Astrocyte of the spinal cord (primary cell): ENCODE results near the gene PRR5.
"Not testable (repeated sequence)": the region's sequence is repeated elsewhere in the genome, so short reads cannot be mapped to it uniquely, and the experiment has no call there.

Experiments
- DNase-seq: peaks from one replicate; pipeline ENCODE4 v3.0.0; 2011; ENCODE audit warnings: low read depth, low spot score
- H3K4me3 ChIP-seq: 2 replicates; pipeline ENCODE4 v1.5.1; 2011; ENCODE audit warnings: low read depth, mild to moderate bottlenecking, low read length, moderate library complexity
- in situ Hi-C: cut with HindIII; loops from 2 replicates; pipeline ENCODE4 v1.10.0; 2017; ENCODE audit warnings: low sequenced_read_pairs
- TF ChIP-seq, protein P1 (sequence below): IDR thresholded peaks from 2 replicates; pipeline ENCODE4 v1.5.1; 2012; ENCODE audit warnings: low read depth, mild to moderate bottlenecking, low read length, inconsistent platforms

PRR5 gene

DNA sequence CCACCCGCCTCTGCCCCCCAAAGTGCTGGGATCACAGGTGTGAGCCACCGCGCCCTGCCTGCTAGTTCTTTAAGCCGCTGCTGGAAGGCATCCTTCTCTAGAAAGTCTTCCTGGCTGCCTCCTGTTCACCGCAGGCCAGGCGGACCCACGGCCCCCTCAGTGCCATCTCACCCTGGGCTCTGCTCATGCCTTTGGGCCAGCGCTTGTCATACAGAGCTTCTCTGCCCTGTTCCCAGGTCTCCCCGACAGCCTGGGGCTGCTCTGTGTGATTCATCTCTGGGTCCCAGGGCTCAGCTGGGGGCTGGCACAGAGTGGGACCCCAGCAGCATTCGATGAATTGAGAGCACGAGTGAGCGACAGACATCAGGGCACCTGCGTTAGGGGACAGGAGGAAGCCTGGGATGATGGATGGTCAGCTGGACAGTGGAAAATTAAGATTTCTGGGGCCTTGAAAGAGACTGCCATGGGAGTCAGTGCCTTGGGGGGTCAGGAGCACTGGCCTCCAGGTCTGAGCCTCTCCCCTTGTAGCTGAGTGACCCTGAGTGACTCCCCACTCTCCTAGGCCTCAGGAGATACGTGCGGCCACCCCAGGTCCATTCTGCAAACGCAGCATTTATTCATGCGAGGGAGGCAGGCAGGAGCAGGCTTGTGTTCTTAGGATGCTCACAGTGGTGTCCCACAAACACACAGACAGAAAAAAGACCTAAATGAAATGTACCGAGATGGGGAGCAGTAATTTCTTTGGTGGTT lies 23.3 kb upstream of the PRR5 start:
- no peak for DNase-seq
- in situ Hi-C loops = no loop called here
- TF ChIP-seq, protein P1, sequence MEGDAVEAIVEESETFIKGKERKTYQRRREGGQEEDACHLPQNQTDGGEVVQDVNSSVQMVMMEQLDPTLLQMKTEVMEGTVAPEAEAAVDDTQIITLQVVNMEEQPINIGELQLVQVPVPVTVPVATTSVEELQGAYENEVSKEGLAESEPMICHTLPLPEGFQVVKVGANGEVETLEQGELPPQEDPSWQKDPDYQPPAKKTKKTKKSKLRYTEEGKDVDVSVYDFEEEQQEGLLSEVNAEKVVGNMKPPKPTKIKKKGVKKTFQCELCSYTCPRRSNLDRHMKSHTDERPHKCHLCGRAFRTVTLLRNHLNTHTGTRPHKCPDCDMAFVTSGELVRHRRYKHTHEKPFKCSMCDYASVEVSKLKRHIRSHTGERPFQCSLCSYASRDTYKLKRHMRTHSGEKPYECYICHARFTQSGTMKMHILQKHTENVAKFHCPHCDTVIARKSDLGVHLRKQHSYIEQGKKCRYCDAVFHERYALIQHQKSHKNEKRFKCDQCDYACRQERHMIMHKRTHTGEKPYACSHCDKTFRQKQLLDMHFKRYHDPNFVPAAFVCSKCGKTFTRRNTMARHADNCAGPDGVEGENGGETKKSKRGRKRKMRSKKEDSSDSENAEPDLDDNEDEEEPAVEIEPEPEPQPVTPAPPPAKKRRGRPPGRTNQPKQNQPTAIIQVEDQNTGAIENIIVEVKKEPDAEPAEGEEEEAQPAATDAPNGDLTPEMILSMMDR = no peak
- H3K4me3 ChIP-seq = no peak overlapping the region

DNA sequence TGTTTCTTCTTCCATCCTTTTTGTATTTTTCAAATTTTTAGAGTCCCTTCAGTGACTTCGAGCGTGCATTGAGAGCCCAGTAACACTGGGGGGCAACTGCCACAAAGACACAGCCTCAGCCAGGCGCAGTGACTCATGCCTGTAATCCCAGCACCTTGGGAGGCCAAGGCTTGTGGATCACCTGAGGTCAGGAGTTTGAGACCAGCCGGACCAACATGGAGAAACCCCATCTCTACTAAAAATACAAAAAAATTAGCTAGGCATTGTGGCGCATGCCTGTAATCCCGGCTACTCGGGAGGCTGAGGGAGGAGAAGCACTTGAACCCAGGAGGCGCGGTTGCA lies 22.7 kb upstream of the PRR5 start:
- H3K4me3 ChIP-seq, DNase-seq, in situ Hi-C loops: not testable (repeated sequence)

DNA sequence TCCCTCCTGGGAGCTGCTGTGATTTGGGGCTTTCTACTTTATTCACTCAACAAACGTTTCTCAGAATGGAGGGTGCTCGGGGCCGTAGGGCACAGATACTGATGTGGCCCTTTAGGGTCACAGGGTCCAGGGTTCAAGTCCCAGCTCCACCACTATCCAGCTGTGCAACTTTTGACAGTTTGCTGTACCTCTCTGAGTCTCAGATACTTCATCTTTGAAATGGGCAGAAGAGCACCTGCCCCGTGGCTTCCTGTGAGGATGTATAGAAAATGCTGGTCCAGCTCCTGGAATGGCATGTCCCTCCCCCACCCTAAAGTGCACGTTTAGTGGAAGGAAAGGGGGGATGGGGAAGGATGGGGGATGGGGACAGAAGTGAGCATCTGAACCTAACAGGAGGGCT lies 21.9 kb upstream of the PRR5 start:
- DNase-seq = no peak
- H3K4me3 ChIP-seq = no peak overlapping the region
- in situ Hi-C loops = no loop called here
- TF ChIP-seq, protein P1 = no peak

DNA sequence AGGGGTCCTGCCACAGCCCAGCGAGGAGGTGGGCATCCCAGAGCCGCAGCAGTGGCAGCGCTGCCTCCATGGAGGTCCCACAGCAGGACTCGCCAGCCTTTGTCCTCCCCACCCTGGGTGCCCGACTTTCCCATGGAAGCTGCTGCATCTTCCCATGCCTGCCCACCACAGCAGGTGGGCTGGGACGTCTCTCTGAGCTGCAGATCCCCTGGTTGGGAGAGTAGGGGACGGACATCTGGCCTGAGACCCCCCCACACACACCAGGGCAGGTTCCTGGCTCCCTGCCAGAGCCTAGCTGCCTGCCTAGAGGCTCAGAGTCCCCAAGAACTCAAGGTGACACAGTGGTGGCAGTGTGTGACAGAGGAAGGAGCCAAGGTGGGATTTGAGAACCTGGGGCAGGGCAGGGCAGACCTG lies 21.5 kb upstream of the PRR5 start:
- no peak for DNase-seq
- in situ Hi-C loops = no loop called here
- H3K4me3 ChIP-seq = no peak overlapping the region
- TF ChIP-seq, protein P1 = no peak

DNA sequence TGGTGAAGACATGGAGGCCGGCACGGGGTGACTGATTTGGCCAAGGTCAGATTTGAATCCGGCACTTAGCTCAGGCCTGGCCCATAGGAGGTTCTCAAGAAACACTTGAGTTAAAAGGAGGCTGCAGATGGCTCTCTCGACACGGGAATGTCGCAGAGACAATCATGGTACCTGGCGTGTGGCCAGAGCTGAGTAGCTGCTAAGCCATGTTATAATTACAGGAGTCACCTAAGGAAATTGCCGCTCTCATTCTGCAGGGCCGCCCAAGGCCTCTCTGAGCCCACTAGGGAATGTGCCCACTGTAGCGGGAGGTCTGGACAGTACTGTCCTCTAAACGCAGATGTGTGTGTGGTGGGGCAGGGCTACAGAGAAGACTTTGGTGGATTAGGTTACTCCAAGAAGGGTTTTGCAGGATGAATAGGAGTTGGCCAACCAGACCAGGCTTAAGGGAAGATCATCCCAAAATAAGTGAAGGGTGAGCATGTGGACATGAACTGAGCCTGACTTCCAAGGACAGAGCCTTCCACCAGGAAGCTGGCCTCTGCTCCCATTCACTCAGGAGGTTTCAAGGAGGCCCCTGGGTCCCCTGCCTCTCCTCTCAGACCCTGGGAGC lies 19.3 kb upstream of the PRR5 start:
- no peak overlapping the region for H3K4me3 ChIP-seq
- DNase-seq = no peak
- TF ChIP-seq, protein P1 = no peak

DNA sequence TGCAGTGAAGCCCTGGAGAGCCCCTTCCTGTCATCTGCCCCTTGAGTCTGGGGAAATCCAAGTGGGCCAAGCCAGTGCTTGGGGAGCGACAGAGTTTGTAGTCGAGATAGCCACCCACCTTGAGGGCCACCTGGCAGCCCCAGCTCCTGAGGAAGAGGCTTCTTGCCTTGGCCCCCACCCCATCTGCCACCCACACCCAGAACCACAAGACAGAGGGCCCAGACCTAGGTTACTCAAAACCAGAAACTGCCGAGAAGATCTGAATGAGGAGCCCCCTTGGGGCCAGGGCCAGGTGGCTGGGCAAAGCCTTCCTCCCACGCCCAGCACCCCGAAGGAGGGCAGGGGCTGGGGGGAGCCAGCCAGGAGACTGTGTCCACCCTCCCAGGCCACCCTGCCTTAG lies 18.8 kb upstream of the PRR5 start:
- no peak for DNase-seq
- H3K4me3 ChIP-seq = no peak overlapping the region
- in situ Hi-C loops = no loop called here
- TF ChIP-seq, protein P1 = no peak

More for the DNA sequence above, 19.3 kb upstream of the PRR5 start:
- in situ Hi-C loops = no loop called here

DNA sequence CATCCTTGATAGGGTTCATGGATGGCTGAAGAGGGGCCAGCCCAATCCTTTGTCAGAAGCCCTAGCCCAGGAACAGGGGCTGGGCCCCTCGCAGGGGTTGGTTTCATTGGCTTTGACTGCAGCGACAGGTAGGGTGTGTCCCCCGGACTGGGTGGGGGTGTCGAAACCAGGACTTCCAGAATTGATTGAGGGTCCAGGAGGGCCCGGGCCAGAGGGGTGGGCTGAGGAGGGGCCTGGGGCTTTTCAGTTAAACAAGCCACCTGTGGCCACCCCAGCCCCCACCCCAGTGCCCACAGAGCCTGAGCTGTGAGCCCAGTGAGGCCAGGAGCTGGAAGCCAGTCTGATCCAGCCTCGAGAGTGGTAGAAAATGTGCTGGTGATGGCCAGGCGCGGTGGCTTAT lies 18.1 kb upstream of the PRR5 start:
- TF ChIP-seq, protein P1 = no peak
- no peak overlapping the region for H3K4me3 ChIP-seq
- in situ Hi-C loops = no loop called here
- no peak for DNase-seq
